GM19397 (cell line): ENCODE results near the gene LRRC63.
"Not testable (repeated sequence)": the region's sequence is repeated elsewhere in the genome, so short reads cannot be mapped to it uniquely, and the experiment has no call there.

ENCODE experiments used
- ATAC-seq: cut with Tn5 transposase; IDR thresholded peaks from one replicate; pipeline ENCODE4 v1.9.1; 2021; ENCODE audit warnings: mild to moderate bottlenecking, moderate library complexity; ENCODE audit not compliant: unreplicated experiment

Gene LRRC63

DNA sequence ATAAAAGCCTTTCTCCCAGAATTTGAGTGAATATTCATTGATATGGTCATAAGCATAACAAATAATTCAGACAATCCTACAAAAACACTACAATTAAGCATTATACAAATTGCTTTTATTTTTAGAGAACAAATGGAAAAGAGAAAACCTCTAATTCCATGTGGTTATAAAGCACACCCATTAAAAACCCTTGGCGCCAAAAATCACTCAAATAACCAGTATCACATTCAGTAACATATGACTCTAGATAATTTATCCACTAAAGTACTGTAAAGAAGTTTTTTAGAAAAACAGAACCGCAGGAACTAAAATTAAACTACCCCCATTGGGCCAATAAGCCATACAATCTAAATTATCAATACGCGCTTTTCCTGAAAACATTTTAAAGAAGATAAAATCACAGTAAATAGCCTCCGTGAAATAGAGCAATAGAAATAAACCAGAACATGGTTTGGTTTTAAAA lies 30.3 kb upstream of the LRRC63 start:
- no peak for ATAC-seq

DNA sequence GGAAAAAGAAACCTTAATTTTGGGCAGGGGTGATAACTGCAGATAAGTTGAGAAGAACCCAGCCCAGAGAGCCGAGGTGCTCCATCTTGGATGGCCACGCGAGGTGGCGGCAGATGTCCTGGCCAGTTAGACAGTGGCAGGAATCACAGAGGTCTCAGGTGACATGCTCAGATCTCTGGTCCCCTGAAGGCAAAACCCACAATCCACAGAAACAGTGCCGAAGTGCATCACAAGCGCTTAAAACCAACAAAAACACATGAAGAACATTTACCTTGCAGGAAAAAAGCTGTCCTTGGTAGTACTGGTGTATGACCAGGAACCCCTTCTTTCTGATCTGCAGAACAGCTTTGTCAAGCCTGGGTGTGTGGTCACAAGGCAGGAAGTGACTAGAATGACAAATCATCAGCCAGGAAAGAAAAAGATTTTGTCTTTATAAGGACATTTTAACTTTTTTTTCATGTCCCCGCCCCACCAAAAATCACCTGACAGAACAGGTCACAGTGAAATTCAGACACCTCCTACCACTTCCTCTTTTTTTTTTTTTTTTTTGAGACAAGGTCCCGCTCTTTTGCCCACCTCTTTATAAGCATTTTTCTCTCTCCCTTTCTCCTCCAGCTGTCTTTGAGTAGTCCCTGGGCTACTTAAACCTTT lies 29.8 kb upstream of the LRRC63 start, which contains the start of gene LCP1:
LCP1 (minus strand) TSS at position 338 of the 651 bp plus-strand sequence. CDS start 22,515 bp downstream, outside the sequence.
- ATAC-seq: peak; percentile 64

DNA sequence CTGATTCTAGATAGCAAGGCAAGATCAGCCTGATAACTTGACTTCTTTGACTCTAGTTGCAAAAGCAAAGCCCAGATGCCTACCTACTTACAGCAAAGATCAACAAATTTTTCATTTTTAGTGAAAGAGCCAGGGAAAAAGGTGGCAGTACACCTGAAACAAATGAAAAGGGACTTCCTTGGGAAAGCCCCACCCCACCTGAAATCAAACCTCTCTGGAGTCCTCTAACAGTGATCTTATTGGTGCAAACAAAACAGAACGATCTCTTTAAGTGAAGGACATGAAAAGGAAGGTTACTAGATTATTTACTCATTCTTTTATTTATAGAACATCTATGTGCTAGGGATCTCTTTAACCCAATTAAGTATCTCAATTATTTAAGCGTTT lies 29.2 kb upstream of the LRRC63 start:
- peak; percentile 3 for ATAC-seq

DNA sequence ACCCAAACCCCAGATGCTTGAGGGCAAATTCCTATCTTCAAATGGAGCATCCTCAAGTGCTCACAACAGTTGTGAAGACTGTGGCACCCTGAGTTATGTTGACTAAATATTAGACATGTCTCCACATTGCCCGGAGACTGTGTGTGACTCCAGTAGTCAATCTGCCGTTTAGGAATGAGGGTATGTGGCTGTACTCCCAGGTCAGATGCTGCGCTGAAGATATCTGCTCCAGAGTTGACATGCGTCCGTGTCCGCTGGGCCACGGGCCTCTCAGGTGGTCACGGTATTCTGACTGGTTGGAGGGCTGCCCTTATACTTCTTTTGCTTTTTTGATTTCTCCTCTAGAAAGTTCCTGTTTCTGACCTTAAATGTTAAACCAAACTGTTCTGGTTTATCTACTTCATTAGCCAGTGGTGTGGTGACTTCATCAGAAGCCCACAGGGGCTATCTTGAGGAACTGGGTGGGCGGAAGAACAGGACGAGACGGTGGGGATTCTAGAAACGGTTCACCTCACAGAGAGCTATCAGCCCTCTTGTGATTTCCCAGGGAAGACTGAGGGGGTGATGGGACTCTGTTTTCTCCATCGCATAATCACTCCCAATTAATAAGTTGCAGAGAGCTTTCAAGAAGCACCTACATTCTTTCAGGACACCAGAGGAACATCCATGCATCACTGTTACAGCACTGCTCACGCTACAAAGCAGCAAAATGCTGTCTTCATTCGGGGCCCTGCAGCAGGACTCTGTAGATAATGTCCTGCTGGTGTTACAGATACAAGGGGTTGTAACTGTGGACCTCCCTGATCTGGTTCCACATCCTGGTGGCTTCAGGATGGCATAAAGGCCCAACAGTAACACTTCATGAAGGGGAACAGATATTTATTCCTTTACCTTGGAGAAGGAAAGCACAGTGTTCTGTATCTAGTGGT lies 28.4 kb upstream of the LRRC63 start:
- ATAC-seq: no peak

DNA sequence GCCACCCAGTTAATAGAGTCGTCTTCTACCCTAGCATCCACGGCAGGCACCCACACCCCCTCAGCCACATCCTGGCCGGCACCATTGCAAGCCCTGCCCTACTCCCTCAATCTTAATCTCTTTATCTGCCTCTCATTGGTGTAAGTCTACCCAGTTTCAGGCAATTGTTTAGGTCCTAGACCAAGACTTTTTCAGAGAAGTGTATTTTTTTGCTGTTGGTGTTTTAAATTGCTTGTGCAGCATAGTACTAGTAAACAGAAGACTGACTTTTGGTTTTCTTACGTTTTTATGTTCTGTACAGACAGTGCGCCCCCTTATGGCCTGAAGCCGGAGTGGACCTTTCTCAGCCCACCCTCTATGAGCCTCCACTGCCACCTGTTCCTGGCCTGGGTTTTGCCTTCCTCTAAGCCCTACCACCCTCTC lies 27.4 kb upstream of the LRRC63 start:
- peak; percentile 45 for ATAC-seq

DNA sequence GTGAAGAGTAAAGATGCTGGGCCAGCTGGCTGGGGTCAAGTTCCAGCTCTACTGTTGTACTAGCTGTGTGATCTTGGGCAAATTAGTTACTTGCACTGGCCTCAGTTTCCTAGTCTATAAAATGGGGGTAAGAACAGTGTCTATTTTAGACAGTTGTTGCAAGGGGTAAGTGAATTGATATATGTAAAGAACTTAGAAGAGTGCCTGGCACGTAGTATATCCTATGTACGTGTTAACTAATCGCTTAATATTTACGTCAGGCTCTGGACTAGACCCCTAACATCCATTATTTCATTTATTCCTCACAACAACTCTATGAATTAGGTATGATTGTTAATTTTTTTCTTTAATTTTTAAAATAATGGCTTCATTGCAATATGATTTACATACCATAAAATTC lies 26.1 kb upstream of the LRRC63 start:
- ATAC-seq: no peak

GRCh38 chr13:46192412-46192811 lies 19.3 kb upstream of the LRRC63 start:
- no peak for ATAC-seq

GRCh38 chr13:46195016-46195415 lies 16.7 kb upstream of the LRRC63 start:
- ATAC-seq: no peak

GRCh38 chr13:46197299-46198048 lies 14.3 kb upstream of the LRRC63 start:
- ATAC-seq: no peak

DNA sequence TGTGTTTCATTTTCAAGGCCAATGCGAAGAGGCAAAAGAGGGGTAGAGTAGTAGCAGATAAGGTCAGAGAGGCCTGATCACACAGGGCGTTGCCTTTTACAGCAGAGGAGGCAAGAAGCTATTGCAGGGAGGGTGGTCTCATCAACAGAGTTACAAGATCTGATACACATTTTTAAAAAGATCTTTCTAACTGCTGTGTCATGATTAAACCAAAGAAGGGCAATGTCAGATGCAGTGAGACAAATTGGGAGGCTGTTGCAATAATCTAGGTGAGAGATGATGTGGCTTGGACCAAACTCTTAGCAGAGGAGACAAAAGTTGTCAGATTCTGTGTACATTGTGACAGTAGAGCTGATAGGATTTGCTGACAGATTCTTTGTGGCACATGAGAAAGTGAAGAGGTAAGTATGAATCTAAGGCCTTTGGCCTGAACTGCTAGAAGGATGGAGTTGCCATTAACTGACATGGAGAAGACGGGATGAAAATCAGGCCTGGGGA lies 13.0 kb upstream of the LRRC63 start:
- no peak for ATAC-seq

GRCh38 chr13:46202188-46202795 lies 9.4 kb upstream of the LRRC63 start:
- no peak for ATAC-seq

- no peak for ATAC-seq
Observed at GRCh38 chr13:46202966-46203365, 8.8 kb upstream of the LRRC63 start.

GRCh38 chr13:46206143-46206542 lies 5.6 kb upstream of the LRRC63 start:
- ATAC-seq: no peak

DNA sequence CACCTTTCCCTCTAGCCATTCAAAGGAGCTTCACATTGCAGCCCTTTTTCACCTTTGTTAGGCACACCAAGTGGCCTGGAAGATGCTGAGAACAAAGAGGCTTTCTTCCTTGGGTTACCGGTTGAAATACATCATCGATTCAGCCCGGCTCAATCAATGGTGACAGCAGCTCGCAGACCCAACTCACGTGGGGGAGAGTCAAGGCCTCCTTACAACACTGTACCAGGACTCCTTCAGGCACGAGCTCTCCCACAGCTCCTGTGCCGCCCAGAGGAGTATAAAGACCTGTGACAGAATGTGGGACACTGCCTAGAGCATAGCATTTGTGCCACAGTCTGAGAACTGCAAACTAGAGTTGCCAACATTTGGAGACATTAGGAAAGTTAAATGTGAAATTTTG lies 3.9 kb upstream of the LRRC63 start:
- ATAC-seq: no peak

DNA sequence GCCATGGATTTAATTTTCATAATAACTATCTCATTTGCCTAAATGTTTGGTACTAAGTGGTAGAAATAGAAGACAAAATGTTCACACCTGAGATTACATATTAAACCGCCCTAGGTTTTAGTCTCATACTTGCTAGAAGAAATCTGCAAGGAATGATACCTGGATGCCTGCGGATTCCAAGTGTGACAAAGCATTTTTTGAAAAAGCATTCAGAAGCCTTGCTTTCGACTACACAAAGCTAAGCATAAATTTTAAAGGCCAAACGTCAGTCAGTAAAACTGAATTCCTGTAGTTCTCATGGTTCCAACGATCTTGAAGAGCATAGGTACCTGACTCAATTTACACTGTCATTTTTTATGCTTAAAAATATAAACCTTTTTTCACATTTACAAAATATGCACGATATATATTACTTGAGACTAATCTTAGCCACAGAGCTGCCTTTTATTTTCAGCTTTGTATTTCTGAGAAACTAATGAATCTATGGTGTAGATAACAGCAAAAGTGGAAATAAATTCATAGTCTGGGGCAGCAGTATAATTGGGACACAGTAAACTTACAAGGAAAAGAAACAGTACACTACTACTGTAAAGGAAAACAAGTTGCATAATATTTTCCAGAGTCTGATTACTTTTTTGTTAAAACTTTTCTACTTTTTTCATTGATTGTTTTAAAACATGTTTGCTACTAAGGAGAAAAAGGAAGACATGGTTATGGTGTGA lies 1.2 kb upstream of the LRRC63 start:
- no peak for ATAC-seq

DNA sequence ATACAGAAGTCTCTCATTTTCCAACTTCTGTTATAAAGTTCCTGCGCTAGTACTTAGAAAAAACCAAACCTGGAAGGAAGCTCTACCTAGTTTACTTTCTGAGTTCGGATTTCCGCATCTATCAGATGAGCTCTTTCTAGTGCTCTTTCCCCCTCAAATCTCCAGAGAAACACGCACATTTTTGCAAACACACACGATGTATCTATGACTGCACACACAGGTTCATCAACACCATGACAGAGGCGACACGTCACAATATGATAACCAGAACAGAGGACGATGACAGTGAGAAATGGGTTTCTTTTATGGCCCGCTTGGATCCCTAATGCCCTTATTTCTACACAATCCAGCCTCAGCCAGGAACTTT lies 629 bp upstream of the LRRC63 start:
- no peak for ATAC-seq

DNA sequence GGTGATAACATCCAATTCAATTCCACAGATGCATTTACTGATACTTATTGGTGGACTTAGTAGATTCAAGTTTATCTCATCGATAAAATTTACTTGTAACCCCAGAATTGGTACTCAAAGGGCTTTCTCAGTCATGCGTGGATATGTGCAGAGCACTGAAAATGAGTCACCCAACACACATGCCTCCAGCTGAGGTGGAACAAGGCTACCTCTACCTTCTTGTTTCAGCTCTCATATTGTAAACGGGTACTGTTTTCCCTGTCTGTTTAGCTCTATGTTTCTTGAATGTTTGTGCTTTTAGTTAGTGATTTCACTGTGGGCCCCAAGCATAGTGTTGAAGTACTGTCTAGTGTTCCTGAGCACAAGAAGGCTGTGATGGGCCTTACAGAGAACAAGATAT lies 1.5 kb downstream of the LRRC63 start:
- no peak for ATAC-seq

DNA sequence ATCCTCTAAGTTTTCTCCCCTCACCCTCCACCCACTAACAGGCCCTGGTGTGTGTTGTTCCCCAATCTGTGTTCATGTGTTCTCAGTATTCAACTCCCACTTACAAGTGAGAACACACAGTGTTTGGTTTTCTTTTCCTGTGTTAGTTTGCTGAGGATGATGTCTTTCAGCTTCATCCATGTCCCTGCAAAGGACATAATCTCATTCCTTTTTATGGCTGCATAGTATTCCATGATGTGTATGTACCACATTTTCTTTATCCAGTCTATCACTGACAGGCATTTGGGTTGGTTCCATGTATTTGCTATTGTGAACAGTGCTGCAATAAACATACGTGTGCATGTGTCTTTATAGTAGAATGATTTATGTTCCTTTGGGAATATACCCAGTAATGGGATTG lies 3.0 kb downstream of the LRRC63 start:
- ATAC-seq: not testable (repeated sequence)

GRCh38 chr13:46220234-46220633 lies 8.5 kb downstream of the LRRC63 start:
- ATAC-seq: not testable (repeated sequence)

DNA sequence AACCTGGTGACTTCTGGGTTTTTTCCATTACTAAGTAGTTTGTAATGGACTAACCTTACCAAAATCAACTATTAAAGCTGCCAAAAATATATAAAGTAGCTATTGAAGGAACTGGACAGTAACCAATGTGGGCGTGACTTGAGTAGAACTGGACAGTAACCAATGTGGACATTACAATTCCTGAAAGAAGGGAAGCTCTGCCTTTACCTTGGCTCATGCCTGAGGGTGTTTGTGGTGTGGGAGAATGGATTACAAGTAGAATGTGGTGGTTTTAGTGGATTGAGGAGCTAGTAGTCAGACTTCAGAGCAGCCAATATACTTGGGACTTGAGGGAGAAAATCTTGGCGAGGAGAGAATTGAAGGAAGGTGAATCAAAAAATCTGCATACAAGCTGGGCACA lies 17.5 kb downstream of the LRRC63 start:
- ATAC-seq: no peak
